ENCODE data around the gene NEK11.

NEK11 gene

DNA sequence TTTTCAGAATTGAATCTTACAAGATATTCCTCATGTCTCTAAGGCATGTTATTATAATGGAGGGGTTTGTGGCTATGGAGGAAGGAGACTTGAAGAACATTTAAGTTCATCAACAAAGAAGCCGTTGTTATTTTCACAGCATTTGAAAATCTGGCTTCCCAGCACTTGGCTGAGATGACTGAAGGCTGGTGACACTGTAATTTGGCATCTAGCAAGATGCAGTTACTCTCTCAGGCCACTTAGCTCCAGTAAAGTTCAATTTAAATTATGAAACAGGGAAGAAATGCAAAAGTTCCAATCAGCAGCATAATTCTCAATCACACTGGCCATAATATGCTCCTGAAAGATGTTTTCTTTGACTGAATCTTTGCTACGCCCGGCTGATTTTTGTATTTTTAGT, 215.5 kb downstream of the NEK11 start:
- Histone ChIP-seq H3K4me1 (ENCODE audit: insufficient read depth, low read length, poor library complexity, severe bottlenecking) (no peaks in the 10 kb centered on the region), H3K9me2 (replicated peaks; ENCODE audit: low read depth, low read length) (no peaks in the 10 kb centered on the region), H3K27me3 (ENCODE audit: insufficient read depth, low read length, poor library complexity, severe bottlenecking) (no peaks in the 10 kb centered on the region), H3F3A (ENCODE audit: low read depth) (no peaks in the 10 kb centered on the region; the same call in 1 of the 2 replicates), H3K9me3 (ENCODE audit: insufficient read depth, low read depth, low read length) (no peaks in the 10 kb centered on the region), H2AFZ (ENCODE audit: low read length) (no peak overlapping the region), H3K79me2 (ENCODE audit: insufficient read depth, low read length) (no peaks in the 10 kb centered on the region), H3K9ac (ENCODE audit: low read depth, low read length, poor library complexity, severe bottlenecking) (no peak overlapping the region), H3K4me2 (ENCODE audit: low read depth, low read length, poor library complexity, severe bottlenecking) (no peak overlapping the region), H3K4me3 (ENCODE audit: low read length, poor library complexity, severe bottlenecking) (no peak overlapping the region), H3K36me3 (ENCODE audit: insufficient read depth, low read length) (no peaks in the 10 kb centered on the region), H4K20me1 (ENCODE audit: insufficient read depth, low read length, poor library complexity, severe bottlenecking) (no peaks in the 10 kb centered on the region)
- TF ChIP-seq, protein P1, sequence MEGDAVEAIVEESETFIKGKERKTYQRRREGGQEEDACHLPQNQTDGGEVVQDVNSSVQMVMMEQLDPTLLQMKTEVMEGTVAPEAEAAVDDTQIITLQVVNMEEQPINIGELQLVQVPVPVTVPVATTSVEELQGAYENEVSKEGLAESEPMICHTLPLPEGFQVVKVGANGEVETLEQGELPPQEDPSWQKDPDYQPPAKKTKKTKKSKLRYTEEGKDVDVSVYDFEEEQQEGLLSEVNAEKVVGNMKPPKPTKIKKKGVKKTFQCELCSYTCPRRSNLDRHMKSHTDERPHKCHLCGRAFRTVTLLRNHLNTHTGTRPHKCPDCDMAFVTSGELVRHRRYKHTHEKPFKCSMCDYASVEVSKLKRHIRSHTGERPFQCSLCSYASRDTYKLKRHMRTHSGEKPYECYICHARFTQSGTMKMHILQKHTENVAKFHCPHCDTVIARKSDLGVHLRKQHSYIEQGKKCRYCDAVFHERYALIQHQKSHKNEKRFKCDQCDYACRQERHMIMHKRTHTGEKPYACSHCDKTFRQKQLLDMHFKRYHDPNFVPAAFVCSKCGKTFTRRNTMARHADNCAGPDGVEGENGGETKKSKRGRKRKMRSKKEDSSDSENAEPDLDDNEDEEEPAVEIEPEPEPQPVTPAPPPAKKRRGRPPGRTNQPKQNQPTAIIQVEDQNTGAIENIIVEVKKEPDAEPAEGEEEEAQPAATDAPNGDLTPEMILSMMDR (conservative IDR thresholded peaks at IDR 0.05; ENCODE audit: low read length): 0 out of 2 replicates have a peak, but pooled peaks have one; percentile 12
- TF ChIP-seq EZH2phosphoT487 (IDR thresholded peaks at IDR 0.05; ENCODE audit: borderline replicate concordance): no peak

DNA sequence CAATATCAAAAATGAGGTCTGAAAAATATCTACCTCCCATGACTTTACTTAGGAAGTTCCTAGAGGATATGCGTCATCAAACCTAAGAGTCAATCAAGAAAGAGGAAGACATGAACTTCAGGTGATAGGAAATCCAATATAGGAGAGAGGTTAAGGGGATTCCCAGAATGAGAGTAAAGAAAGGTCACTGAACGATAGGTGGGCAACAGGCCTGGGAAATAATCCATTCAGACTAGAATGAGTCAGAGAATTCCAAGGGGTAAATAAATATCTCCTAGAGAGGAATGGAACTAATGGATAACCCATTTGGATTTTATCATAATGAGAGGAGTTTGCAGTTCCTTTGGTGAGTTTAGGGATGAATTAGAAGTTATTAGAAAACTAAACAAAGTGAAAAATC, 223.8 kb downstream of the NEK11 start:
- Histone ChIP-seq H3K9me2 (replicated peaks; ENCODE audit: low read depth, low read length) (no peaks in the 10 kb centered on the region), H3K4me3 (ENCODE audit: low read length, poor library complexity, severe bottlenecking) (no peak overlapping the region), H3K9ac (ENCODE audit: low read depth, low read length, poor library complexity, severe bottlenecking) (no peak overlapping the region), H4K20me1 (ENCODE audit: insufficient read depth, low read length, poor library complexity, severe bottlenecking) (no peaks in the 10 kb centered on the region), H3K9me3 (ENCODE audit: insufficient read depth, low read depth, low read length) (0 out of 2 replicates have a peak, but pooled peaks cover 6% of the 10 kb centered on the region), H3K27me3 (ENCODE audit: insufficient read depth, low read length, poor library complexity, severe bottlenecking) (no peaks in the 10 kb centered on the region), H3K4me2 (ENCODE audit: low read depth, low read length, poor library complexity, severe bottlenecking) (no peak overlapping the region), H3K36me3 (ENCODE audit: insufficient read depth, low read length) (no peaks in the 10 kb centered on the region), H3F3A (ENCODE audit: low read depth) (no peaks in the 10 kb centered on the region; the same call in 1 of the 2 replicates), H2AFZ (ENCODE audit: low read length) (no peak overlapping the region), H3K79me2 (ENCODE audit: insufficient read depth, low read length) (no peaks in the 10 kb centered on the region), H3K4me1 (ENCODE audit: insufficient read depth, low read length, poor library complexity, severe bottlenecking) (no peaks in the 10 kb centered on the region)
- no peak for TF ChIP-seq EZH2phosphoT487 (IDR thresholded peaks at IDR 0.05; ENCODE audit: borderline replicate concordance)
- TF ChIP-seq, protein P1 (conservative IDR thresholded peaks at IDR 0.05; ENCODE audit: low read length): no peak

- Histone ChIP-seq H3K4me2 (ENCODE audit: low read depth, low read length, poor library complexity, severe bottlenecking) (no peak overlapping the region), H3K36me3 (ENCODE audit: insufficient read depth, low read length) (no peaks in the 10 kb centered on the region), H3K27me3 (ENCODE audit: insufficient read depth, low read length, poor library complexity, severe bottlenecking) (no peaks in the 10 kb centered on the region), H3F3A (ENCODE audit: low read depth) (no peaks in the 10 kb centered on the region), H4K20me1 (ENCODE audit: insufficient read depth, low read length, poor library complexity, severe bottlenecking) (no peaks in the 10 kb centered on the region), H3K9ac (ENCODE audit: low read depth, low read length, poor library complexity, severe bottlenecking) (no peak overlapping the region), H3K4me3 (ENCODE audit: low read length, poor library complexity, severe bottlenecking) (no peak overlapping the region), H3K79me2 (ENCODE audit: insufficient read depth, low read length) (no peaks in the 10 kb centered on the region), H3K9me3 (ENCODE audit: insufficient read depth, low read depth, low read length) (no peaks in the 10 kb centered on the region; the same call in 1 of the 2 replicates), H3K4me1 (ENCODE audit: insufficient read depth, low read length, poor library complexity, severe bottlenecking) (no peaks in the 10 kb centered on the region), H2AFZ (ENCODE audit: low read length) (no peak overlapping the region), H3K9me2 (replicated peaks; ENCODE audit: low read depth, low read length) (no peaks in the 10 kb centered on the region)
- TF ChIP-seq EZH2phosphoT487 (IDR thresholded peaks at IDR 0.05; ENCODE audit: borderline replicate concordance): no peak
- TF ChIP-seq, protein P1 (conservative IDR thresholded peaks at IDR 0.05; ENCODE audit: low read length): no peak
Observed at GRCh38 chr3:131260525-131260924, 233.8 kb downstream of the NEK11 start.

Data from Loucy (cell line).